Stimulated activated memory B cell treated with anti-CD40 and anti-IgM and Interleukin-4, amounts not matched to agents 10 μg/mL and 1 μg/mL and 100 μg/mL, for 72 hours (primary cell): ENCODE measurements around the gene SNCAIP.
"Not testable (repeated sequence)": the region's sequence is repeated elsewhere in the genome, so short reads cannot be mapped to it uniquely, and the experiment has no call there.

Experiments
- ATAC-seq: fragments of 150-1000 bp; cut with Tn5 transposase; 2 replicates; pipeline ENCODE4 v1.10.0; 2021
- H3K27ac Mint-ChIP-seq: one replicate; pipeline ENCODE4 v1.8.0; 2022; ENCODE audit warnings: mild to moderate bottlenecking, mixed read lengths
- H3K27me3 Mint-ChIP-seq: one replicate; pipeline ENCODE4 v1.8.0; 2022; ENCODE audit warnings: mixed read lengths
- H3K36me3 Mint-ChIP-seq: one replicate; pipeline ENCODE4 v1.8.0; 2022; ENCODE audit warnings: mixed read lengths
- H3K4me1 Mint-ChIP-seq: one replicate; pipeline ENCODE4 v1.8.0; 2022; ENCODE audit warnings: mixed read lengths
- H3K4me3 Mint-ChIP-seq: one replicate; pipeline ENCODE4 v1.8.0; 2022; ENCODE audit warnings: mild to moderate bottlenecking, moderate library complexity, mixed read lengths
- H3K9me3 Mint-ChIP-seq: one replicate; pipeline ENCODE4 v1.8.0; 2022; ENCODE audit warnings: mixed read lengths

SNCAIP gene

DNA sequence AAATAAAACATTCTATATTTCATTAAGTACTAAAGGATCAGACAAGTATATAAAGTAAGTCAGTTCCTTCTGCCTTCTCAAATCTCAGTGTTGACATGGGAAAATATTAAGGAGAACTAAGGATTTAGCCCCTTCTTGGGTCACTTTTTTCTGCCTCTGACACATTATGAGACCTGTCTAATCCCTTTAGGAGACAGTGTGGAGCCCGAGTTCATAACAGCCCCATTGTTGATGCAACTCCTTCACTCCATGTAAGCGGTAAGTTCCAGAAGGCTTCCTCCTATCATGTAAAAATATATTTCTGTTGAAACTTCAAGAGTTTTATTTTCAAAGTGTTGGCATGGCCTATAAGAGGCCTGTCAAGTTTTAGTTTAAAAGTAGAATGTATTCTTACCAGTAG lies 152.2 kb downstream of the SNCAIP start:
- no peak for ATAC-seq
- Mint-ChIP-seq H3K27me3 (peaks cover 21% of the 10 kb centered on the region), H3K4me1 (no peaks in the 10 kb centered on the region)

DNA sequence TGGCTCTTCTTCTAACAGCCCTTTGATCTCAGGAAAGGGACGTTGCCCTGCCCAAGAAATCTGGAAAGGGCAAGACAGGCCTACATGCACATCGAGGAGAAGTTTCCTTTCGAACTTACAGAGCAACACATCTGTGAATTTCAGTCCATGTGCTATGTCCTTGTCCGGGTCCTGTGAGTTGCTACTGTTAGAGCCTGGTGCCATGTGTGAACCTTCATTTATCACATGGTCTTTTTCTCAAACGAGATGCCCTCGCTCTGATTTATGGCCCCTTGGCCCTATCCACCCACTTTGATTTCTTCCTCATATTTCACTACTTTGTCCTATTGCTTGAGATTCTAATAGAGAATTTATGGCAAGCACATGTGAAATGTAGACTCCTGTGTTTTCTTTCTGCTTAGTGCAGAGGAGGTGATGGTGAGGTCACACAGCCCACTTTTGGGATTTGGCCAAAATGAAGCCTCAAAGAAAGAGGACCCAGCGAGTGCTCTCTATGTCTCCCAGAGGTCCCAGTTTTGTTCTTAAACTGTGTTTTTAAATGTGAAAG lies 153.1 kb downstream of the SNCAIP start:
- Mint-ChIP-seq H3K27ac (no peak overlapping the region), H3K4me1 (no peaks in the 10 kb centered on the region), H3K4me3 (no peak overlapping the region), H3K36me3 (no peaks in the 10 kb centered on the region), H3K27me3 (peaks cover 29% of the 10 kb centered on the region), H3K9me3 (no peaks in the 10 kb centered on the region)
- ATAC-seq = no peak

More for the DNA sequence above, 152.2 kb downstream of the SNCAIP start:
- Mint-ChIP-seq H3K4me3 (no peak overlapping the region), H3K9me3 (no peaks in the 10 kb centered on the region), H3K27ac (no peak overlapping the region), H3K36me3 (no peaks in the 10 kb centered on the region)

- no peaks in the 10 kb centered on the region for H3K36me3 Mint-ChIP-seq
- no peak overlapping the region for H3K4me3 Mint-ChIP-seq
- no peak overlapping the region for H3K27ac Mint-ChIP-seq
- no peaks in the 10 kb centered on the region for H3K9me3 Mint-ChIP-seq
- ATAC-seq = no peak
- H3K4me1 Mint-ChIP-seq = no peaks in the 10 kb centered on the region
- H3K27me3 Mint-ChIP-seq = peaks cover 24% of the 10 kb centered on the region
These were observed 154.0 kb downstream of the SNCAIP start for GRCh38 chr5:122465994-122466393.

DNA sequence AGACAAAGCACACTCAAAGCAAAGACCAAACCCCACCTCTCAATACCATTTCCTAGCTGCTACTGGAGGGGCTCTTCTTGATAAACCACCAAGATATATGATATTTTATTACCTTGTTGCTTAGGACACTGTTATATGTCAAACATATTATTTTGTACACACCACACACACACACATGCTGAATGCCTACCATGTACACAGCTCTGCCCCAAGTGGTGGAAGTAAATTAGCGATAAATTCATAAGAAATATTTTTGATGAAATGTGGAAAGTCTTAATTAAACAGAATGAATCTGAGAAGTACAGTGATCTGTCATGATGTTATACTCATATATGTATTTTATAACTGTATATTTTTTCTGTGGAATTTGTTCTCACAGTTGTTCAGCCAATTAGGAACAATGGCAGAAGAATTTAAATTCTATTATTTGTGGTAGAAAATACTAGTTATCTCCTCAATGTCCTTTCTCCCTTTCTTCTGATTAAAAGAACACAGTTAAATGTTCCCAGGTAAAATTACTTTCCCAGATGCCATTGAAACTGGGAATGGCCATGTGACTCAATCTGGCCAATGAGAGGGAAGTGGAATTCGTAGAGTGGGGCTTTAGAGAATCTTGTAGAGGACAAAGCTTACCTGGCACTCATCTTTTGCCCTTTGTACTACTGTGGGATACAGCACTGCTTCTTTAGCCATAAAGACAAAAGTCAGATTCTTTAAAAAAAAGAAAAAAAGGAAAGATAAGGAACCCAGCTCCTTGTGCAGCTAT lies 156.5 kb downstream of the SNCAIP start:
- H3K4me1 Mint-ChIP-seq = no peaks in the 10 kb centered on the region
- no peak overlapping the region for H3K4me3 Mint-ChIP-seq
- no peak for ATAC-seq
- H3K9me3 Mint-ChIP-seq = no peaks in the 10 kb centered on the region
- H3K27ac Mint-ChIP-seq = no peak overlapping the region
- H3K36me3 Mint-ChIP-seq = no peaks in the 10 kb centered on the region
- H3K27me3 Mint-ChIP-seq = peaks cover 33% of the 10 kb centered on the region

DNA sequence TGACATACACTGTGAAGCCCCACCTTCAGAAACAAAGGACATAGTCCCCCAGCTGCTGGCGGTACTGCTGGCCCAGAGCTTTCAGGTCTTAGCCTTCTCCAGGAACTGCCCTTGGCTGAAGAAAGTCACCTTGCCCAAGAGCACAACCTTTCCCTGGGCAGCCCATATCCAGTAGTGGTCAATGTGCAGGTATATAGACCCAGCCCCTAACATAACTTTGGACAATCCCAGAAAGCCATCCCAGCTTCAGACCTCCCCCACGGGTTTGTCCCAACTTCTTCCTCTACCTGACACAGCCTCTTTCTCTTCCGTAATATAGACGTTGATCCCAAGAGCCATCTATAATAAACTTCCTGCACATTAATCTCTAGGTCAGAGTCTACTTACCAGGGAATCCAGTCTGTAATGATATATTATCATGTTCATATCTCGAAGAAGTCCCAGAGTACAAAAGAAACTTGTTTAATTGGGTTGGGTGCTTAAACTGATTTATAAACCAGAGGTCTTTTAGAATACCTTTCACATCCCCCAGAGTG lies 157.4 kb downstream of the SNCAIP start:
- no peak for ATAC-seq
- no peaks in the 10 kb centered on the region for H3K4me1 Mint-ChIP-seq

GRCh38 chr5:122470365-122470764 lies 158.3 kb downstream of the SNCAIP start:
- ATAC-seq = no peak
- Mint-ChIP-seq H3K27ac (no peak overlapping the region), H3K36me3 (no peaks in the 10 kb centered on the region), H3K4me3 (no peak overlapping the region), H3K9me3 (no peaks in the 10 kb centered on the region), H3K4me1 (no peaks in the 10 kb centered on the region), H3K27me3 (peaks cover 46% of the 10 kb centered on the region)

More for the DNA sequence above, 157.4 kb downstream of the SNCAIP start:
- Mint-ChIP-seq H3K9me3 (no peaks in the 10 kb centered on the region), H3K36me3 (no peaks in the 10 kb centered on the region), H3K27ac (no peak overlapping the region), H3K4me3 (no peak overlapping the region), H3K27me3 (peaks cover 38% of the 10 kb centered on the region)

GRCh38 chr5:122471031-122471751 lies 159.2 kb downstream of the SNCAIP start:
- Mint-ChIP-seq H3K27ac (no peak overlapping the region), H3K36me3 (no peaks in the 10 kb centered on the region), H3K4me3 (no peak overlapping the region), H3K4me1 (no peaks in the 10 kb centered on the region), H3K27me3 (peaks cover 50% of the 10 kb centered on the region), H3K9me3 (no peaks in the 10 kb centered on the region)
- ATAC-seq = peak; percentile 20

DNA sequence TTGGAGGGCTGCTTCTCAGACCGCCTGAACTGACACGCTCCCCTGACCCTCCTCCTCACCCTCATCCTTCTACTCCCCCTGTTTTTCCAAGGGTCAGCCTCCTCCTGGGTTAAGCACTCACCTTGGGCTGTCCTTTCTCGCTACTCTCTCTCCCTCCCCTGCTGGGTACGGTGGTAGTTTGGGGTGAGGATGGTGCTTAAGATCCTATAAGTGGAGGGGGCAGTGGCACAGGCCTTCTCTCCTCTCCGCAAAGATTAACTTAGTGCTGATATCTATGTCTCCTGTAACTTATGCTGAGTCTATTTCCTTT lies 159.7 kb downstream of the SNCAIP start:
- ATAC-seq = peak; percentile 20
- no peak overlapping the region for H3K4me3 Mint-ChIP-seq
- H3K27me3 Mint-ChIP-seq = peaks cover 55% of the 10 kb centered on the region
- H3K4me1 Mint-ChIP-seq = no peaks in the 10 kb centered on the region
- no peak overlapping the region for H3K27ac Mint-ChIP-seq
- H3K9me3 Mint-ChIP-seq = no peaks in the 10 kb centered on the region
- no peaks in the 10 kb centered on the region for H3K36me3 Mint-ChIP-seq

DNA sequence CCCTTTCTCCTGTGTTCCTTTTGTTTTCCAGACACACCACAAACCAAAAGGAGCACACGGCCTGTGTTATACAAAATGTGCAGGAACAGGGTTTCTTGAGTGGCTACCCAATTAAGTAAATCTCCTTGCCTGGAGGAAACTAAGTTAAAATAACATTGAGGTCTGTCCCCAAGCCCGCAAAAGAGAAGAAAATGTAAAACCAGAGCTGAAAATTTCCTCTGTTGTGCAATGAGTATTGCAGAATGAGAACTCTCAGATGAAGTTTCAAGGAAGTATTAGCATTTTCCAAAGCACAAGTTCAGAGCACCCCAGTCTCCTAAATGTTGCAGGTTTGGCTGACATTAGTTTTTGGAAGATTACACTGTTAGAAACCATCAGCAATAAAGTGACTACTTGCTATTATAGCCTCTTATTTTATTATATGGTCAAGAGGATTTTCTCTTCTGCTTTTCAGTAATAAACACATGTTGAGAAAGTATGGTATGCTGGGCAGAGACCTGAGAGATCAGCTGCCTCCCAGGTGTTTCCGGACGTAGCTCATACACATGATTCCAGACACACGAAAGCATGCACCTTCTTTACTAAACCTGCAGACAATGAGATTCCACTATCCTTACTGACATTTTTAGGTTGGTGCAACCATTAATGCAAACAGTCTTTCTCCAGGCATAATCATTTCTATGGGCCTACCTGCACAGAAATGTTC lies 161.3 kb downstream of the SNCAIP start:
- no peak for ATAC-seq
- H3K36me3 Mint-ChIP-seq = no peaks in the 10 kb centered on the region
- H3K27me3 Mint-ChIP-seq = peaks cover 61% of the 10 kb centered on the region
- no peak overlapping the region for H3K4me3 Mint-ChIP-seq
- no peaks in the 10 kb centered on the region for H3K9me3 Mint-ChIP-seq
- H3K27ac Mint-ChIP-seq = no peak overlapping the region
- no peaks in the 10 kb centered on the region for H3K4me1 Mint-ChIP-seq

DNA sequence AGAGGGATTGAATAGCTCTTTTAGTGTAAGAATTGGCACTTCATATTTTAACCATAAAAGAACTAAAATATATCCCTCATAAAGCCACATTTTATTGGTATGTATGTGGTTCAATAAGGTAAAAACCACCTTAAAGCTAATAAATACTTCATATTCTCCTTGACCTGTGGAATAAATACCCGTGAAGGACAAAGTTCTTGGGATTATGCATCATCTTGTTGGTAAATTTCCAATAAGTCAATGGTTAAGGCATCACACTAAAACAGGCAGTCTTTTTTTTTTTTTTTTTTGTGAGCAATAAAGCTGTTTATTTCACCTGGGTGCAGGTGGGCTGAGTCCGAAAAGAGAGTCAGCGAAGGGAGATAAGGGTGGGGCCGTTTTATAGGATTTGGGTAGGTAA lies 161.9 kb downstream of the SNCAIP start:
- H3K27ac Mint-ChIP-seq = no peak overlapping the region
- no peak overlapping the region for H3K4me3 Mint-ChIP-seq
- H3K9me3 Mint-ChIP-seq = no peaks in the 10 kb centered on the region
- peaks cover 64% of the 10 kb centered on the region for H3K27me3 Mint-ChIP-seq
- no peaks in the 10 kb centered on the region for H3K4me1 Mint-ChIP-seq
- ATAC-seq = no peak
- no peaks in the 10 kb centered on the region for H3K36me3 Mint-ChIP-seq

DNA sequence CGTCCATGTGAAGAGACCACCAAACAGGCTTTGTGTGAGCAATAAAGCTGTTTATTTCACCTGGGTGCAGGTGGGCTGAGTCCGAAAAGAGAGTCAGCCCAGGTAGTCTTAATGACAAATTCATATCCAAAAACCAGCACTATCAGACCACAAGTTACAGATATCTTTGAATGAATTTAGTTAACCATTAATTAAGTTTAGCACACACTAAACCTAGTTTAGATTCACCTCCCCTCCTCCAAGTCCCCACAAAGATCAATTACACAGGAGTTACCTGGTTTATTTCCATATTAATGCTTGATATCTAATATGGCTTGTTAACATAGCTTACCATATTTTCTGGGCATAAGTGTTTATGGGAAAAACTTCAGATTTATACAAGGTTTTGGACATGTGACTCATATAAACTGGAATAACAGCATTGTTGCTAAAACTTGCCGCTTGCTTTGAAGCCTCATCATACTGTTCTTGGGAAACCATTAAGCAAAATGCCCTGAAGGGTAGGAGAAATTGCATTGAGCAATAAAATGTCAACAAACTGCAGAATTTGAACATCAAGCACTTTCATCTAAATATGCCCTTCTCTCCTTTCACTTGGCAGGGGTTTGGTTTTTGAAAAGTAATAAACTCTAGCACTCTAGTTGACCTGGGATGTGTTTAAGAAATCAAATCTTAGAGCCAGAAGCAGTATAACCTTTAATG lies 166.9 kb downstream of the SNCAIP start:
- no peak for ATAC-seq
- no peak overlapping the region for H3K27ac Mint-ChIP-seq
- H3K9me3 Mint-ChIP-seq = no peaks in the 10 kb centered on the region
- no peaks in the 10 kb centered on the region for H3K4me1 Mint-ChIP-seq
- H3K4me3 Mint-ChIP-seq = no peak overlapping the region
- peaks cover 41% of the 10 kb centered on the region for H3K27me3 Mint-ChIP-seq
- no peaks in the 10 kb centered on the region for H3K36me3 Mint-ChIP-seq

DNA sequence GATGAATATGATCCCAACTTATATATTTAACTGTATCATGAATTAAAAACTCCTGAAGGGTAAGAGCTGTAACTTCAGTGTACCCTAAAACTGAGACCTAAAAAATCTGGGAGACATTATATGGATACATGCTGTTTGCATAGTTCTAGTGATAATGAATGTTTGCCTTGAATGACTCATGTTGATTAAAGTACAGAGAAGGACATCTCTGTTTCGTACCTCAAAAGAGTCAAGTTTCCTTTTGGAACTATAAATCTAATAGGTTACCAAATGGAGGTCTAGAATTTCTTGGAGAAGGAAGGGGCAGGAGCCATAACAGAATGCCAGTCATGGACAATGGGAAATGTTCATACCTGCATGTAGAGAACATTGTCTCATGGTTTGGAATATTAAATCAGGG lies 168.1 kb downstream of the SNCAIP start:
- no peaks in the 10 kb centered on the region for H3K4me1 Mint-ChIP-seq
- no peak overlapping the region for H3K27ac Mint-ChIP-seq
- H3K27me3 Mint-ChIP-seq = peaks cover 37% of the 10 kb centered on the region
- ATAC-seq = no peak
- H3K36me3 Mint-ChIP-seq = no peaks in the 10 kb centered on the region
- H3K4me3 Mint-ChIP-seq = no peak overlapping the region
- no peaks in the 10 kb centered on the region for H3K9me3 Mint-ChIP-seq

DNA sequence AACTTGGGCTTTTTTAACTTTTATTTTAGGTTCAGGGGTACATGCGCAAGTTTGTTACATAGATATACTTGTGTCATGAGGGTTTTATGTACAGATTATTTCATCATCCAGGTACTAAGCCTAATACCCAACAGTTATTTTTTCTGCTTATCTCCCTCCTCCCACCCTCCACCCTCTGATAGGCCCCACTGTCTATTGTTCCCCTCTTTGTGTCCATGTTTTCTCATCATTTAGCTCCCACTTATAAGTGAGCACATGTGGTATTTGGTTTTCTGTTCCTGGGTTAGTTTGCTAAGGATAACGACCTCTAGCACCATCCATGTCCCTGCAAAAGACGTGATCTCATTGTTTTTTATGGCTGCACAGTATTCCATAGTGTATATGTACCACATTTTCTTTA lies 172.1 kb downstream of the SNCAIP start:
- H3K36me3 Mint-ChIP-seq = no peaks in the 10 kb centered on the region
- H3K9me3 Mint-ChIP-seq = no peaks in the 10 kb centered on the region
- H3K27me3 Mint-ChIP-seq = peaks cover 28% of the 10 kb centered on the region
- no peaks in the 10 kb centered on the region for H3K4me1 Mint-ChIP-seq
- H3K4me3 Mint-ChIP-seq = no peak overlapping the region
- no peak for ATAC-seq
- H3K27ac Mint-ChIP-seq = no peak overlapping the region

- H3K9me3 Mint-ChIP-seq = no peaks in the 10 kb centered on the region
These were observed 173.2 kb downstream of the SNCAIP start for GRCh38 chr5:122485226-122485625.

GRCh38 chr5:122486616-122487015 lies 174.6 kb downstream of the SNCAIP start:
- H3K27me3 Mint-ChIP-seq = peaks cover 32% of the 10 kb centered on the region
- H3K4me1 Mint-ChIP-seq, H3K4me3 Mint-ChIP-seq, H3K9me3 Mint-ChIP-seq, H3K27ac Mint-ChIP-seq, H3K36me3 Mint-ChIP-seq, ATAC-seq: not testable (repeated sequence)

More at GRCh38 chr5:122485226-122485625, 173.2 kb downstream of the SNCAIP start:
- H3K27me3 Mint-ChIP-seq = peaks cover 32% of the 10 kb centered on the region
- H3K4me3 Mint-ChIP-seq = no peak overlapping the region
- H3K27ac Mint-ChIP-seq = no peak overlapping the region
- H3K4me1 Mint-ChIP-seq = no peaks in the 10 kb centered on the region
- ATAC-seq = no peak
- no peaks in the 10 kb centered on the region for H3K36me3 Mint-ChIP-seq
